A549 (cell line): Measurements from ENCODE around the gene PLEKHG4B. TPM values are rescaled to one million over a fixed set of nuclear protein-coding genes. Genes with fewer than 3 reads are reported as not detected.

Source experiments
- ATAC-seq, 2 experiments: fragments of 200-7000 bp in 1 of 2; fragments of >200 bp in 1 of 2; cut with Nextera tagmentation in 1 of 2; cut with Tn5 transposase in 1 of 2; 3 replicates each; pipeline versions ENCODE4 v1.8.0 to v1.9.1; 2018 to 2020; ENCODE audit warnings: mild to moderate bottlenecking in 1 of 2, moderate library complexity in 1 of 2
- CTCF ChIA-PET: fragments of 300-600 bp; sonication (Branson Sonifier 250); formaldehyde crosslinking; extraction: SDS; loops from one replicate; lab custom pipeline; 2021; ENCODE audit warnings: antibody characterized with exemption, inconsistent platforms; lab: Yijun Ruan, JAX
- POLR2A ChIA-PET: fragments of 350-600 bp; formaldehyde crosslinking; extraction: SDS; loops from one replicate; lab custom pipeline; 2021; ENCODE audit warnings: antibody characterized with exemption, inconsistent platforms; lab: Yijun Ruan, JAX
- DNase-seq, 2 experiments: peaks; one replicate each; pipeline versions ENCODE4 v3.0.0 to v3.0.0-alpha.2; 2011 to 2016; ENCODE audit warnings: low read depth in 1 of 2, low spot score in 1 of 2
- FAIRE-seq: peaks from 2 replicates; lab custom pipeline; 2011; peaks lifted over from hg19 to GRCh38; lab: Jason Lieb, UNC
- H3K27ac ChIP-seq, 2 experiments: fragments of >200 bp; sonication (Bioruptor Twin); formaldehyde crosslinking; 3 replicates each; pipeline ENCODE4 v1.5.1; 2016 to 2017
- H3K4me1 ChIP-seq: fragments of >200 bp; sonication (Bioruptor Twin); formaldehyde crosslinking; 3 replicates; pipeline ENCODE4 v1.6.1; 2016
- H3K4me2 ChIP-seq: fragments of >200 bp; sonication (Bioruptor Twin); formaldehyde crosslinking; 3 replicates; pipeline ENCODE4 v1.6.1; 2016
- H3K4me3 ChIP-seq: fragments of >200 bp; sonication (Bioruptor Twin); formaldehyde crosslinking; 3 replicates; pipeline ENCODE4 v1.5.1; 2016
- H3K9me3 ChIP-seq: fragments of >200 bp; sonication (Bioruptor Twin); formaldehyde crosslinking; 3 replicates; pipeline ENCODE4 v1.6.1; 2016
- CBX2 ChIP-seq: fragments of 200-600 bp; sonication (generic); IDR thresholded peaks from 2 replicates; pipeline ENCODE4 v1.6.1; 2016; ENCODE audit warnings: low read depth, mild to moderate bottlenecking, borderline replicate concordance
- CBX8 ChIP-seq: fragments of 200-600 bp; sonication (generic); IDR thresholded peaks from 2 replicates; pipeline ENCODE4 v1.6.1; 2016
- CHD2 ChIP-seq: fragments of 150-350 bp; IDR thresholded peaks from 2 replicates; pipeline ENCODE4 v1.6.1; 2014; ENCODE audit warnings: low read length; ENCODE audit not compliant: partially characterized antibody
- CHD4 ChIP-seq: fragments of 200-600 bp; sonication (generic); IDR thresholded peaks from 2 replicates; pipeline ENCODE4 v1.6.1; 2016; ENCODE audit warnings: antibody characterized with exemption, mild to moderate bottlenecking, borderline replicate concordance
- E2F6 ChIP-seq: IDR thresholded peaks from 2 replicates; pipeline ENCODE4 v1.6.1; 2012; ENCODE audit warnings: low read depth, borderline replicate concordance
- ELK1 ChIP-seq: fragments of 150-350 bp; IDR thresholded peaks from 2 replicates; pipeline ENCODE4 v1.6.1; 2014; ENCODE audit warnings: low read depth, mild to moderate bottlenecking, low read length
- EP300 ChIP-seq, 2 experiments: fragments of >200 bp; sonication (Bioruptor Twin); formaldehyde crosslinking; IDR thresholded peaks; 2 replicates in 1 of 2; 3 replicates in 1 of 2; pipeline ENCODE4 v1.6.1; 2016 to 2017
- FOSB ChIP-seq: fragments of 250-450 bp; sonication (Bioruptor Pico); IDR thresholded peaks from 2 replicates; pipeline ENCODE4 v1.5.0; 2020; ENCODE audit warnings: mild to moderate bottlenecking, moderate library complexity
- HES2 ChIP-seq: fragments of >200 bp; sonication (Bioruptor Twin); formaldehyde crosslinking; IDR thresholded peaks from 2 replicates; pipeline ENCODE4 v1.6.1; 2016
- HEYL ChIP-seq: fragments of 250-450 bp; sonication (Bioruptor Pico); IDR thresholded peaks from 2 replicates; pipeline ENCODE4 v1.8.0; 2021; ENCODE audit warnings: mild to moderate bottlenecking, moderate library complexity
- HOXA7 ChIP-seq: fragments of 250-450 bp; sonication (Bioruptor Pico); IDR thresholded peaks from 2 replicates; pipeline ENCODE4 v1.5.0; 2020; ENCODE audit warnings: mild to moderate bottlenecking, moderate library complexity
- KDM5A ChIP-seq: fragments of 200-600 bp; sonication (generic); IDR thresholded peaks from 2 replicates; pipeline ENCODE4 v1.6.1; 2016; ENCODE audit warnings: antibody characterized with exemption, mild to moderate bottlenecking
- PHF8 ChIP-seq: fragments of 200-600 bp; sonication (generic); IDR thresholded peaks from 2 replicates; pipeline ENCODE4 v1.6.1; 2016; ENCODE audit warnings: low read depth, mild to moderate bottlenecking, antibody characterized with exemption, moderate library complexity, borderline replicate concordance
- POLR2A ChIP-seq: IDR thresholded peaks from 2 replicates; pipeline ENCODE4 v1.6.1; 2012; ENCODE audit warnings: mild to moderate bottlenecking, low read length
- POLR2AphosphoS2 ChIP-seq: conservative IDR thresholded peaks from 2 replicates; pipeline ENCODE4 v1.6.1; 2012; ENCODE audit warnings: low read length, improper control_type of control experiment, inconsistent platforms
- RAD21 ChIP-seq, 2 experiments: fragments of >200 bp in 1 of 2; sonication (Bioruptor Twin) in 1 of 2; formaldehyde crosslinking in 1 of 2; IDR thresholded peaks in 1 of 2; conservative IDR thresholded peaks in 1 of 2; 2 replicates in 1 of 2; 3 replicates in 1 of 2; pipeline ENCODE4 v1.6.1; 2012 to 2018; ENCODE audit warnings: inconsistent platforms in 1 of 2
- RFX5 ChIP-seq: fragments of 450-650 bp; IDR thresholded peaks from 2 replicates; pipeline ENCODE4 v1.7.1; 2014; ENCODE audit warnings: antibody characterized with exemption, mild to moderate bottlenecking, moderate library complexity
- RNF2 ChIP-seq: fragments of 200-600 bp; sonication (generic); IDR thresholded peaks from 2 replicates; pipeline ENCODE4 v1.6.1; 2016; ENCODE audit warnings: low read depth, mild to moderate bottlenecking, antibody characterized with exemption, moderate library complexity, borderline replicate concordance
- TFCP2L1 ChIP-seq: fragments of 250-450 bp; sonication (Bioruptor Pico); IDR thresholded peaks from 2 replicates; pipeline ENCODE4 v1.5.0; 2021; ENCODE audit warnings: mild to moderate bottlenecking
- TP53 ChIP-seq: fragments of 250-450 bp; sonication (Bioruptor Pico); IDR thresholded peaks from 2 replicates; pipeline ENCODE4 v1.5.0; 2021; ENCODE audit warnings: mild to moderate bottlenecking, moderate library complexity
- USF2 ChIP-seq: fragments of 450-650 bp; IDR thresholded peaks from 2 replicates; pipeline ENCODE4 v1.6.1; 2014; ENCODE audit warnings: antibody characterized with exemption
- ZFP36 ChIP-seq: fragments of 450-650 bp; IDR thresholded peaks from 2 replicates; pipeline ENCODE4 v1.6.1; 2014; ENCODE audit warnings: borderline replicate concordance; ENCODE audit not compliant: partially characterized antibody
- ZSCAN20 ChIP-seq: fragments of 250-450 bp; sonication (Bioruptor Pico); IDR thresholded peaks from 2 replicates; pipeline ENCODE4 v1.8.0; 2022; ENCODE audit warnings: mild to moderate bottlenecking, moderate library complexity
- WGBS: methylation state at CpG from one replicate; pipeline ENCODE4 v1.1.6; 2017; ENCODE audit errors: missing lambda C conversion rate; 5-methylcytosine and 5-hydroxymethylcytosine counted together
- polyA plus RNA-seq, 4 experiments: library from polyadenylated mRNA; depleted of rRNA in 3 of 4; stranded (reverse); fragments of >200 nt; fragmentation: RNase III in 1 of 4; extraction: RNeasy Plus Mini Kit Qiagen cat#74134 plus additional on column Dnase treatment in 1 of 4; gene quantifications; 2 replicates in 3 of 4; 3 replicates in 1 of 4; pipeline ENCODE4 v1.2.3, GENCODE V29; 2011 to 2017
- TF ChIP-seq, protein P1 (sequence below): fragments of >200 bp; sonication (Bioruptor Twin); formaldehyde crosslinking; IDR thresholded peaks from 3 replicates; pipeline ENCODE4 v1.5.1; 2016
- TF ChIP-seq, protein P2 (sequence below): fragments of 250-450 bp; sonication (Bioruptor Pico); IDR thresholded peaks from 2 replicates; pipeline ENCODE4 v1.5.0; 2021; ENCODE audit warnings: mild to moderate bottlenecking, moderate library complexity, borderline replicate concordance

PLEKHG4B gene
- polyA plus RNA-seq, 2 of the 4 experiments (the other 2 are of a cell fraction), result 0.57 to 0.59 TPM

GRCh38 chr5:53381-54174, 38.4 kb upstream of the PLEKHG4B start:
- DNase-seq, result peak; percentile 45 to 49
- no peak for FAIRE-seq
- ChIA-PET POLR2A (no interaction called here), CTCF (no interaction called here)
- Histone ChIP-seq H3K9me3 (no peaks in the 10 kb centered on the region), H3K4me2 (peak overlapping the region; percentile 85), H3K27ac (peak overlapping the region; percentile 46 to 84; a peak in 5 of 6 replicates), H3K4me3 (peak overlapping the region; percentile 55), H3K4me1 (0 out of 3 replicates have a peak, but pooled peaks cover 5% of the 10 kb centered on the region)
- ATAC-seq, result peak; percentile 81 to 92
- 11% methylated on average over 14 of the region's 84 CpGs for WGBS
- TF ChIP-seq HOXA7 (no peak), RNF2 (no peak), CHD4 (no peak), ELK1 (no peak), POLR2A (peak; percentile 11; the same call in 1 of the 2 replicates), POLR2AphosphoS2 (no peak), RAD21 (conservative IDR thresholded peaks at IDR 0.05 in 1 of 2, IDR thresholded peaks at IDR 0.05 in 1 of 2) (peak; percentile 13 to 39; a peak in 2 of 5 replicates), PHF8 (no peak), HEYL (CRISPR knock-in tag) (no peak)
- TF ChIP-seq, protein P1, sequence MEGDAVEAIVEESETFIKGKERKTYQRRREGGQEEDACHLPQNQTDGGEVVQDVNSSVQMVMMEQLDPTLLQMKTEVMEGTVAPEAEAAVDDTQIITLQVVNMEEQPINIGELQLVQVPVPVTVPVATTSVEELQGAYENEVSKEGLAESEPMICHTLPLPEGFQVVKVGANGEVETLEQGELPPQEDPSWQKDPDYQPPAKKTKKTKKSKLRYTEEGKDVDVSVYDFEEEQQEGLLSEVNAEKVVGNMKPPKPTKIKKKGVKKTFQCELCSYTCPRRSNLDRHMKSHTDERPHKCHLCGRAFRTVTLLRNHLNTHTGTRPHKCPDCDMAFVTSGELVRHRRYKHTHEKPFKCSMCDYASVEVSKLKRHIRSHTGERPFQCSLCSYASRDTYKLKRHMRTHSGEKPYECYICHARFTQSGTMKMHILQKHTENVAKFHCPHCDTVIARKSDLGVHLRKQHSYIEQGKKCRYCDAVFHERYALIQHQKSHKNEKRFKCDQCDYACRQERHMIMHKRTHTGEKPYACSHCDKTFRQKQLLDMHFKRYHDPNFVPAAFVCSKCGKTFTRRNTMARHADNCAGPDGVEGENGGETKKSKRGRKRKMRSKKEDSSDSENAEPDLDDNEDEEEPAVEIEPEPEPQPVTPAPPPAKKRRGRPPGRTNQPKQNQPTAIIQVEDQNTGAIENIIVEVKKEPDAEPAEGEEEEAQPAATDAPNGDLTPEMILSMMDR, result peak; percentile 18; the same call in 1 of the 3 replicates
- TF ChIP-seq, protein P2, sequence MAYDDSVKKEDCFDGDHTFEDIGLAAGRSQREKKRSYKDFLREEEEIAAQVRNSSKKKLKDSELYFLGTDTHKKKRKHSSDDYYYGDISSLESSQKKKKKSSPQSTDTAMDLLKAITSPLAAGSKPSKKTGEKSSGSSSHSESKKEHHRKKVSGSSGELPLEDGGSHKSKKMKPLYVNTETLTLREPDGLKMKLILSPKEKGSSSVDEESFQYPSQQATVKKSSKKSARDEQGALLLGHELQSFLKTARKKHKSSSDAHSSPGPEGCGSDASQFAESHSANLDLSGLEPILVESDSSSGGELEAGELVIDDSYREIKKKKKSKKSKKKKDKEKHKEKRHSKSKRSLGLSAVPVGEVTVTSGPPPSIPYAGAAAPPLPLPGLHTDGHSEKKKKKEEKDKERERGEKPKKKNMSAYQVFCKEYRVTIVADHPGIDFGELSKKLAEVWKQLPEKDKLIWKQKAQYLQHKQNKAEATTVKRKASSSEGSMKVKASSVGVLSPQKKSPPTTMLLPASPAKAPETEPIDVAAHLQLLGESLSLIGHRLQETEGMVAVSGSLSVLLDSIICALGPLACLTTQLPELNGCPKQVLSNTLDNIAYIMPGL (CRISPR knock-in tag), result no peak

DNA sequence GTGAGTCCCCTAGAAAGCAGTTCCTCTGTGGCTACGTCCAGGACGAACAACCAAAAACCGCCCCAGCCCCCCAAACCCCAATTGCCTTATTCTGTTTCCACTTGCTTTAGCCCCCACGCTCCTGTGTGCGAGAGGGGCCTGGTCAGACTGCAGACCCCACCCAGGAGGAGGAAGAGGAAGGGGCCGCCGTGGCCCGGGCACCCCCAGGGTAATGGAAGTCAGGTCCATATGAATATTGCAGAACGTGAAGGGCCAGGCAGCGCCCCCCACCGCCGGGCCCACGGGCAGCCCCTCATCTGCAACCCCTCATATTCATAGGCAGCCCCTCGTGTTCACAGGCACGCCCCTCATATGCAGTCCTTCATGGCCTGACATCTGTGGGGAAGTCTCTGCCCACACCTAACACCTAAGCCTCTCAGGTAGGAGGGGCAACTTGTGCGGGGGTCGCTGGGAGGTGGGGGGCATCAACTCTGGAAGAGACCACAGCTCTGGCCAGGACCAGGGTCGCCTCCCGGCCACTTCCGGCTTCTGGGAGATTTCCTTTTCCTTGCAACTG, 37.7 kb upstream of the PLEKHG4B start:
- POLR2A ChIA-PET, result no interaction called here
- FAIRE-seq, result no peak

More for the DNA sequence above, 37.7 kb upstream of the PLEKHG4B start:
- H3K27ac ChIP-seq, result peak overlapping the region; percentile 46 to 84; a peak in 4 of 6 replicates
- DNase-seq (no peak), ATAC-seq (no peak)
- H3K4me1 ChIP-seq, result 0 out of 3 replicates have a peak, but pooled peaks cover 5% of the 10 kb centered on the region
- CTCF ChIA-PET, result no interaction called here
- 65% methylated on average over 14 of the region's 20 CpGs for WGBS
- H3K4me2 ChIP-seq, result peak overlapping the region; percentile 85
- H3K4me3 ChIP-seq, result peak overlapping the region; percentile 55
- TF ChIP-seq CBX8 (no peak), EP300 (IDR thresholded peaks at IDR 0.05) (no peak), HES2 (no peak), FOSB (CRISPR knock-in tag) (no peak), KDM5A (no peak), TP53 (no peak), TFCP2L1 (CRISPR knock-in tag) (no peak), ZFP36 (no peak), E2F6 (no peak), ZSCAN20 (CRISPR knock-in tag) (no peak), RFX5 (no peak), CBX2 (no peak), CHD2 (no peak), POLR2A (no peak), USF2 (no peak)
- TF ChIP-seq, protein P2 (CRISPR knock-in tag), result no peak
- H3K9me3 ChIP-seq, result no peaks in the 10 kb centered on the region
